Skeletal muscle tissue (tissue), 4 donors: ENCODE data around the gene DIS3L2. TPM values are rescaled to one million over a fixed set of nuclear protein-coding genes. Genes with fewer than 3 reads are reported as not detected.

ENCODE experiments used
- H3K27ac ChIP-seq: one replicate; pipeline ENCODE4 v1.7.0; 2013; ENCODE audit warnings: mild to moderate bottlenecking, low read depth, low read length, inconsistent platforms
- H3K27me3 ChIP-seq, 3 donors: one replicate each; pipeline ENCODE4 v1.7.0; 2013; ENCODE audit warnings: low read length in 3 of 3; ENCODE audit not compliant: control insufficient read depth in 3 of 3, insufficient read depth in 3 of 3
- H3K36me3 ChIP-seq, 3 donors: one replicate each; pipeline ENCODE4 v1.7.0; 2013; ENCODE audit warnings: low read length in 3 of 3; ENCODE audit not compliant: control insufficient read depth in 3 of 3, insufficient read depth in 3 of 3
- H3K4me1 ChIP-seq, 3 donors: one replicate each; pipeline ENCODE4 v1.7.0; 2013; ENCODE audit warnings: low read length in 3 of 3, mild to moderate bottlenecking in 3 of 3; ENCODE audit not compliant: control insufficient read depth in 3 of 3, insufficient read depth in 3 of 3
- H3K4me3 ChIP-seq, 3 donors: one replicate each; pipeline ENCODE4 v1.7.0; 2013; ENCODE audit warnings: low read length in 3 of 3
- H3K9ac ChIP-seq, 3 donors: one replicate each; pipeline ENCODE4 v1.7.0; 2013; ENCODE audit warnings: low read length in 3 of 3, mild to moderate bottlenecking in 3 of 3, moderate library complexity in 2 of 3, low read depth in 1 of 3
- H3K9me3 ChIP-seq, 3 donors: one replicate each; pipeline ENCODE4 v1.7.0; 2013; ENCODE audit warnings: low read length in 3 of 3; ENCODE audit not compliant: control insufficient read depth in 3 of 3
- total RNA-seq: library from RNA; depleted of rRNA; stranded (reverse); fragments of >200 nt; gene quantifications from one replicate; pipeline ENCODE4 v1.2.3, GENCODE V29; 2014
- donor health status: Osteomylitis.

The DIS3L2 gene
- total RNA-seq, 1 donor from 2014 or later: 24.0 TPM

DNA sequence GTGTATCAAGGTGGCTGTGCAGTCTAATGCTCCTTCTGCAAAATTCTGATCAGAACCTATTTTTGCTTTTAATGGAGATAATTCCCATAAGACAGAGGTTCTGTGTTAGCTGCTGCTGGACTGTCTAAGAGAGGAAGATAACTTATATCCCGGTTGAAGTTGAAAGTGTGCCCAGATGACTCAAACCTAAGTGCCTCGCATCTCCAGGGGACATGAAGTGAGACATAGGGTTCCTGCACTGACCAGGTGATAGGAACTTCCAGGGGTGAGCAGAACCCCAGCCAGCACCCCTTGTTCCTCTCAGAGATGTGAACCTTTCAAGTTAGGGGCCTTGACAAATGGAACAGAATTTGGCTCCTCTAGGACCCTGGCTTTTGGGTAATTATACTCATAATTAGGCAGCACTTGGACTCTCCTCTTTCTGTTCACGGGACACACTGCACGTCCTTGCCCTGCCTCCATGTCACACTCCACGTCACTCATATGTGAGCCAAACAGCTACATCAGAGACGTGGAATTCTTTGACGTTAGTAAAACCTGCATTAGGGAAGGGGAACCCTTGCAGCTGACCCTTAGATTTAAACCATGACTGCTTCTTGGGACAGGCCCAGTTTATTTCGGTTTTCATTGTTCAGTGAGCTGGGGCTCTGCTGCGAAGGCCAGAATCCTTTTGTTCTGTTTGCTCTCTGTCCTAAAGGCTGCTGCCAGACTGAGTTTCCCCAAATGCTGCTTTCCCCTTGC is 312.6 kb downstream of the DIS3L2 start:
- Histone ChIP-seq H3K9me3 (no peaks in the 10 kb centered on the region), H3K4me3 (no peak overlapping the region), H3K27ac (no peak overlapping the region), H3K27me3 (no peaks in the 10 kb centered on the region), H3K9ac (no peak overlapping the region), H3K4me1 (peaks cover 10 to 21% (median 16%) of the 10 kb centered on the region in 3 donors), H3K36me3 (peaks cover 0 to 2% (median 0%) of the 10 kb centered on the region in 3 donors)

- no peak overlapping the region for H3K4me3 ChIP-seq
- no peak overlapping the region for H3K27ac ChIP-seq
- H3K36me3 ChIP-seq: peaks cover 0 to 4% (median 0%) of the 10 kb centered on the region in 3 donors
- H3K4me1 ChIP-seq: peaks cover 10 to 21% (median 16%) of the 10 kb centered on the region in 3 donors
- H3K27me3 ChIP-seq: no peaks in the 10 kb centered on the region
- H3K9me3 ChIP-seq: no peaks in the 10 kb centered on the region
- no peak overlapping the region for H3K9ac ChIP-seq
Observed at GRCh38 chr2:232275670-232276069, 314.2 kb downstream of the DIS3L2 start.

GRCh38 chr2:232276084-232276732 is 314.7 kb downstream of the DIS3L2 start:
- no peaks in the 10 kb centered on the region for H3K9me3 ChIP-seq
- H3K27me3 ChIP-seq: no peaks in the 10 kb centered on the region
- H3K4me3 ChIP-seq: no peak overlapping the region
- peak overlapping the region in 1 of 3 donors; percentile 8 for H3K9ac ChIP-seq
- H3K36me3 ChIP-seq: peaks cover 0 to 4% (median 0%) of the 10 kb centered on the region in 3 donors
- H3K27ac ChIP-seq: no peak overlapping the region
- H3K4me1 ChIP-seq: peaks cover 10 to 21% (median 16%) of the 10 kb centered on the region in 3 donors

- Histone ChIP-seq H3K27me3 (no peaks in the 10 kb centered on the region), H3K4me3 (no peak overlapping the region), H3K27ac (no peak overlapping the region), H3K9ac (no peak overlapping the region), H3K4me1 (peaks cover 10 to 21% (median 16%) of the 10 kb centered on the region in 3 donors), H3K9me3 (no peaks in the 10 kb centered on the region), H3K36me3 (peaks cover 0 to 4% (median 0%) of the 10 kb centered on the region in 3 donors)
Observed at GRCh38 chr2:232276733-232277313, 315.3 kb downstream of the DIS3L2 start.

DNA sequence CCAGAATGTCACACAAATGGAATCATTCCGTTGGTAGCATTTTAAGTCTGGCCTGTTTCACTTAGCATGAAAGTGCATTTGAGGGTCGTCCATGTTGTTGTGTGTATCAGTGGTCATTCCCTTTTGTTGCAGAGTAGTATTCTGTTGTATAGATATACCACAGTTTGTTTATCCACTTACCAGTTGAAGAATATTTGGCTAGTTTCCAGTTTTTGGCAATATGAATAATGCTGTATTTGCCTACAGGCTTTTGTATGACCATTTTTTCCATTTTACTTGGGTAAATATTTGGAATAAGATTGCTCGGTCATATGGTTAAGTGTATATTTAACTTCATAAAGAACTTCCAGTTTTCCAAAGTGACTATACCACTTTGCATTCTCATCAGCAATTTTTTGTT is 317.0 kb downstream of the DIS3L2 start:
- H3K4me3 ChIP-seq: no peak overlapping the region
- no peak overlapping the region for H3K27ac ChIP-seq
- no peaks in the 10 kb centered on the region for H3K9me3 ChIP-seq
- no peaks in the 10 kb centered on the region for H3K27me3 ChIP-seq
- H3K36me3 ChIP-seq: peaks cover 0 to 4% (median 0%) of the 10 kb centered on the region in 3 donors
- H3K4me1 ChIP-seq: peaks cover 10 to 21% (median 16%) of the 10 kb centered on the region in 3 donors
- no peak overlapping the region for H3K9ac ChIP-seq

DNA sequence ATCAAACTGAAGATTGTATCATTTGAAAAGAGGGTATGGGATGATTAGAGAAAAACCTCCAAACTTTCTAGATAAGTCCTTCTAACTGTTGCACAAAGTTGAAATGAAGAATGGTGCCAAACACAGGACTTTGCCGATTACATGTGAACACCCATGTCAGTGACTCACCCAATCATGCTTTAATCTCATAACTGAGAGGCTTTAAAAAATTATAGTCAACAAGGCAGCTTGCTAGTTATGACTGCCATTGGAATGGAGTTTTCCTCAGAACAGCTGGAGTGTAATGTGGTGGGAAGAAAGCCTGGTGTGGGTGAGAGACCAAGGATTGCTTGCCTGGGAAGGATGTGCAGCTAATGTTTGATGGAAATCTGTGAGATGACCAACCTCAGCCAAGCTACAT is 318.8 kb downstream of the DIS3L2 start:
- Histone ChIP-seq H3K4me1 (peaks cover 10 to 12% (median 12%) of the 10 kb centered on the region in 3 donors), H3K4me3 (no peak overlapping the region), H3K36me3 (peaks cover 0 to 4% (median 0%) of the 10 kb centered on the region in 3 donors), H3K9ac (no peak overlapping the region), H3K9me3 (no peaks in the 10 kb centered on the region), H3K27ac (no peak overlapping the region), H3K27me3 (no peaks in the 10 kb centered on the region)

DNA sequence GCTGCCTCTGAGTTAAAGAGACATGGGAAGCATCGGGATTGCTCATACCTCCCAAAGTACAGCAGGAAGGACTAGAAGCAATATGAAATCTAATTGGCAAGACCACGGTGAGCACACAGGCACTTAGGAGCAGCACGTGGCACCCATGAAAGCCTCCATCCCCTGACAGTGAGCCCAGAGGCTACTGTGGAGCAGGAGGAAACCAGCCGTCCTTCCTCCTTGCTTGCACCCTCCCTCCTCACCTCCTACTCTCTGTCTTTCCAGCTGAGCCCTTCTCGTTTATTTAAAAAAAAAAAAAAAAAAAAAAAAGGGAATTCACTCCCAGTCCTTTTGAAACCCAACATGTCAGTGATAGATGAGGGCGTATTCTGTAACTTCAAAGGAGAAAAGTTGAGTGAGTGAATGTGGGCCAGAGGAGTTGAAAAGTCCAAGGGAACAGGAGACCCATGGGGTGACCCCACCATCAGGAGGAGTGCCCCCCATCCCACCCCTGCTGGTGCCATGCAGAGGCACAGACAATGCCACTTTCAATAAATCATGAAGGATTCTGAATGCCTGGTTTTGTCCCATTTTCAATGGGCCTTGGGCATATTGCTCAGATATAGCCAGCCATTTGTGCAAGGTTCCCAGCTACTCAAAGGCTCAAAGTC is 320.5 kb downstream of the DIS3L2 start:
- Histone ChIP-seq H3K9me3 (no peaks in the 10 kb centered on the region), H3K4me1 (peaks cover 1 to 2% (median 1%) of the 10 kb centered on the region in 3 donors), H3K4me3 (no peak overlapping the region), H3K9ac (no peak overlapping the region), H3K27me3 (no peaks in the 10 kb centered on the region), H3K27ac (no peak overlapping the region), H3K36me3 (peaks cover 0 to 4% (median 0%) of the 10 kb centered on the region in 3 donors)

GRCh38 chr2:232282508-232283055 is 321.1 kb downstream of the DIS3L2 start:
- Histone ChIP-seq H3K4me3 (no peak overlapping the region), H3K27me3 (no peaks in the 10 kb centered on the region), H3K9ac (no peak overlapping the region), H3K27ac (no peak overlapping the region), H3K9me3 (no peaks in the 10 kb centered on the region), H3K36me3 (peaks cover 0 to 3% (median 0%) of the 10 kb centered on the region in 3 donors), H3K4me1 (no peaks in the 10 kb centered on the region)

- no peak overlapping the region for H3K27ac ChIP-seq
- H3K4me3 ChIP-seq: no peak overlapping the region
- H3K9ac ChIP-seq: no peak overlapping the region
- no peaks in the 10 kb centered on the region for H3K9me3 ChIP-seq
- no peaks in the 10 kb centered on the region for H3K4me1 ChIP-seq
- no peaks in the 10 kb centered on the region for H3K27me3 ChIP-seq
- H3K36me3 ChIP-seq: peaks cover 0 to 3% (median 0%) of the 10 kb centered on the region in 3 donors
Observed at GRCh38 chr2:232286001-232286868, 324.7 kb downstream of the DIS3L2 start.
